Osteocyte (in vitro differentiated cells): ENCODE data around the gene PABPC3. TPM values are rescaled to one million over a fixed set of nuclear protein-coding genes. Genes with fewer than 3 reads are reported as not detected.
A peak's percentile ranks its signal among the peaks of the same experiment; 100 is the strongest.

Source experiments
- DNase-seq: peaks from one replicate; pipeline ENCODE4 v3.0.0; 2021; ENCODE audit warnings: mixed read lengths; ENCODE audit not compliant: unreplicated experiment; ENCODE audit errors: extremely low spot score
- H3K27ac Mint-ChIP-seq: one replicate; pipeline ENCODE4 v1.8.0; 2021; ENCODE audit warnings: mild to moderate bottlenecking, mixed read lengths; ENCODE audit not compliant: unreplicated experiment
- H3K27me3 Mint-ChIP-seq: one replicate; pipeline ENCODE4 v1.8.0; 2021; ENCODE audit warnings: mixed read lengths; ENCODE audit not compliant: unreplicated experiment
- H3K36me3 Mint-ChIP-seq: one replicate; pipeline ENCODE4 v1.8.0; 2021; ENCODE audit warnings: mixed read lengths; ENCODE audit not compliant: unreplicated experiment
- H3K4me1 Mint-ChIP-seq: one replicate; pipeline ENCODE4 v1.8.0; 2021; ENCODE audit warnings: mixed read lengths; ENCODE audit not compliant: unreplicated experiment
- H3K4me3 Mint-ChIP-seq: one replicate; pipeline ENCODE4 v1.8.0; 2021; ENCODE audit warnings: mild to moderate bottlenecking, moderate library complexity, mixed read lengths; ENCODE audit not compliant: unreplicated experiment
- H3K9me3 Mint-ChIP-seq: one replicate; pipeline ENCODE4 v1.8.0; 2021; ENCODE audit warnings: mixed read lengths; ENCODE audit not compliant: unreplicated experiment
- CTCF ChIP-seq: fragments of 200-600 bp; sonication (generic); IDR thresholded peaks from 2 replicates; pipeline ENCODE4 v1.5.0; 2021; ENCODE audit warnings: antibody characterized with exemption, mild to moderate bottlenecking, moderate library complexity
- total RNA-seq: library from RNA; stranded (reverse); gene quantifications from 2 replicates; pipeline ENCODE4 v1.2.1, GENCODE V29; 2021

PABPC3 gene
- total RNA-seq, 1 donor from 2014 or later = 0.16 TPM

GRCh38 chr13:25109341-25109740 is 13.4 kb downstream of the PABPC3 start:
- no peaks in the 10 kb centered on the region for H3K36me3 Mint-ChIP-seq
- H3K27me3 Mint-ChIP-seq = peaks cover 25% of the 10 kb centered on the region
- TF ChIP-seq CTCF = no peak
- no peaks in the 10 kb centered on the region for H3K9me3 Mint-ChIP-seq
- no peak for DNase-seq
- H3K27ac Mint-ChIP-seq = no peak overlapping the region
- H3K4me3 Mint-ChIP-seq = no peak overlapping the region
- H3K4me1 Mint-ChIP-seq = no peaks in the 10 kb centered on the region

GRCh38 chr13:25110956-25111584 is 15.1 kb downstream of the PABPC3 start:
- no peak for DNase-seq
- Mint-ChIP-seq H3K4me1 (no peaks in the 10 kb centered on the region), H3K9me3 (no peaks in the 10 kb centered on the region), H3K36me3 (no peaks in the 10 kb centered on the region), H3K4me3 (no peak overlapping the region), H3K27ac (no peak overlapping the region), H3K27me3 (peaks cover 29% of the 10 kb centered on the region)
- no peak for TF ChIP-seq CTCF

GRCh38 chr13:25111585-25111956 is 15.6 kb downstream of the PABPC3 start:
- Mint-ChIP-seq H3K27ac (no peak overlapping the region), H3K36me3 (no peaks in the 10 kb centered on the region), H3K4me1 (no peaks in the 10 kb centered on the region), H3K9me3 (no peaks in the 10 kb centered on the region), H3K27me3 (peaks cover 31% of the 10 kb centered on the region), H3K4me3 (no peak overlapping the region)
- no peak for TF ChIP-seq CTCF
- no peak for DNase-seq

GRCh38 chr13:25112695-25113255 is 16.8 kb downstream of the PABPC3 start:
- no peaks in the 10 kb centered on the region for H3K36me3 Mint-ChIP-seq
- TF ChIP-seq CTCF = no peak
- peaks cover 31% of the 10 kb centered on the region for H3K27me3 Mint-ChIP-seq
- DNase-seq = no peak
- no peak overlapping the region for H3K27ac Mint-ChIP-seq
- H3K9me3 Mint-ChIP-seq = no peaks in the 10 kb centered on the region
- no peaks in the 10 kb centered on the region for H3K4me1 Mint-ChIP-seq
- H3K4me3 Mint-ChIP-seq = no peak overlapping the region

GRCh38 chr13:25114220-25114619 is 18.3 kb downstream of the PABPC3 start:
- TF ChIP-seq CTCF = peak; percentile 89
- H3K27me3 Mint-ChIP-seq = peaks cover 36% of the 10 kb centered on the region
- no peak for DNase-seq
- no peaks in the 10 kb centered on the region for H3K9me3 Mint-ChIP-seq
- H3K4me1 Mint-ChIP-seq = no peaks in the 10 kb centered on the region
- H3K4me3 Mint-ChIP-seq = no peak overlapping the region
- H3K36me3 Mint-ChIP-seq = no peaks in the 10 kb centered on the region
- H3K27ac Mint-ChIP-seq = no peak overlapping the region
